Stomach (tissue), 9 donors: ENCODE measurements around the gene TMEM74B. TPM values are rescaled to one million over a fixed set of nuclear protein-coding genes. Genes with fewer than 3 reads are reported as not detected.
"Not testable (repeated sequence)": the region's sequence is repeated elsewhere in the genome, so short reads cannot be mapped to it uniquely, and the experiment has no call there.

Experiments
- DNase-seq, 2 donors: peaks; one replicate each; pipeline versions ENCODE4 v3.0.0 to v3.0.0-alpha.2; 2013 to 2019
- H3K27ac ChIP-seq, 5 donors: fragments of 200-600 bp in 4 of 5; sonication (generic) in 4 of 5; one replicate each; pipeline ENCODE4 v1.5.1; 2013 to 2019; ENCODE audit warnings: mild to moderate bottlenecking in 1 of 5, moderate library complexity in 1 of 5
- H3K27me3 ChIP-seq, 3 donors: fragments of 200-600 bp; sonication (generic); one replicate each; pipeline ENCODE4 v1.5.1; 2017 to 2019; ENCODE audit warnings: mixed run types in 1 of 3
- H3K36me3 ChIP-seq, 4 donors: fragments of 200-600 bp; sonication (generic); 1 replicate in 3 of 4; 2 replicates in 1 of 4; pipeline ENCODE4 v1.5.1; 2016 to 2019
- H3K4me1 ChIP-seq, 4 donors: fragments of 200-600 bp; sonication (generic); one replicate each; pipeline ENCODE4 v1.5.1; 2016 to 2019
- H3K4me3 ChIP-seq, 4 donors: fragments of 200-600 bp; sonication (generic) in 3 of 4; one replicate each; pipeline ENCODE4 v1.5.1; 2016 to 2019; ENCODE audit warnings: mild to moderate bottlenecking in 1 of 4
- H3K9me3 ChIP-seq, 4 donors: fragments of 200-600 bp; sonication (generic); one replicate each; pipeline ENCODE4 v1.5.1; 2016 to 2019
- CTCF ChIP-seq, 7 experiments: fragments of 450-650 bp in 4 of 7; fragments of 200-600 bp in 3 of 7; sonication (generic) in 3 of 7; IDR thresholded peaks; one replicate each; pipeline ENCODE4 v1.5.1; 2016 to 2019; ENCODE audit warnings: antibody characterized with exemption in 7 of 7, control low read depth in 2 of 7, mild to moderate bottlenecking in 1 of 7
- EP300 ChIP-seq: sonication (generic); formaldehyde crosslinking; IDR thresholded peaks from one replicate; pipeline ENCODE4 v1.6.1; 2017; ENCODE audit warnings: antibody characterized with exemption
- POLR2A ChIP-seq, 4 donors: fragments of 450-650 bp; IDR thresholded peaks; one replicate each; pipeline ENCODE4 v1.6.1; 2016; ENCODE audit warnings: antibody characterized with exemption in 4 of 4, control low read depth in 2 of 4, mild to moderate bottlenecking in 1 of 4, moderate library complexity in 1 of 4
- POLR2AphosphoS5 ChIP-seq, 3 donors: sonication (generic); formaldehyde crosslinking; IDR thresholded peaks; one replicate each; pipeline ENCODE4 v1.6.1; 2016; ENCODE audit warnings: antibody characterized with exemption in 3 of 3
- WGBS, 5 donors: extraction: QIAGEN DNeasy Blood & Tissue Kit in 3 of 5; methylation state at CpG; one replicate each; pipeline versions ENCODE4 v1.1.5 to v1.1.7; 2013 to 2018; 5-methylcytosine and 5-hydroxymethylcytosine counted together
- intact Hi-C: fragments of 100-400 bp; cut with DNase I; formaldehyde crosslinking; loops from one replicate; pipeline ENCODE4 v1.15.1; 2023; ENCODE audit warnings: low total_unique reads
- polyA plus RNA-seq, 3 donors: library from polyadenylated mRNA; stranded (reverse); fragments of 200-250 nt; gene quantifications; one replicate each; pipeline ENCODE4 v1.2.3, GENCODE V29; 2013
- total RNA-seq, 5 donors: library from RNA; depleted of rRNA; stranded (reverse); fragments of >200 nt; gene quantifications; one replicate each; pipeline versions ENCODE4 v1.1.0 to v1.2.3, GENCODE V29; 2014 to 2016
- donor health status: healthy with polysubstance abuse.
- donor health status: Bipolar disorder and iron deficiency.
- donor health status: healthy.

TMEM74B gene
- total and polyA plus RNA-seq, 8 donors, result 0.45 to 72.9 (median 2.2) TPM; not detected in 2

- H3K4me1 ChIP-seq, result peaks cover 12 to 23% (median 21%) of the 10 kb centered on the region in 4 donors
- peak; percentile 84 to 86 for DNase-seq
- peak within 1 kb of the TSS; percentile 70 to 74 (median 72) for H3K4me3 ChIP-seq
- no peak for TF ChIP-seq POLR2A (IDR thresholded peaks at IDR 0.05)
- TF ChIP-seq POLR2AphosphoS5 (IDR thresholded peaks at IDR 0.05), result peak in 1 of 3 donors; percentile 23
- H3K27ac ChIP-seq, result peak within 1 kb of the TSS; percentile 44 to 74 (median 54)
- H3K9me3 ChIP-seq, result no peaks in the 10 kb centered on the region
- 0 to 7% (median 2%) methylated on average over 18 to 85 of the region's 88 CpGs for WGBS, 5 donors
- peaks cover 0 to 51% (median 15%) of the 10 kb centered on the region in 3 donors for H3K27me3 ChIP-seq
- no peaks in the 10 kb centered on the region for H3K36me3 ChIP-seq
- intact Hi-C loops, result no loop called here
These were observed 41.2 kb upstream of the TMEM74B start, which contains the start of gene RAD21L1 for GRCh38 chr20:1225783-1226654. TSS of gene RAD21L1 (plus strand) at chr20:1226044. CDS start at chr20:1228454, 2,410 bp downstream.

- intact Hi-C loops, result no loop called here
- DNase-seq, result no peak
- peaks cover 0 to 47% (median 15%) of the 10 kb centered on the region in 3 donors for H3K27me3 ChIP-seq
- peak overlapping the region; percentile 42 to 74 (median 72) for H3K4me3 ChIP-seq
- no peaks in the 10 kb centered on the region for H3K36me3 ChIP-seq
- TF ChIP-seq POLR2A (IDR thresholded peaks at IDR 0.05), result no peak
- TF ChIP-seq CTCF (IDR thresholded peaks at IDR 0.05), result no peak
- no peak for TF ChIP-seq EP300
- TF ChIP-seq POLR2AphosphoS5 (IDR thresholded peaks at IDR 0.05), result no peak
- peaks cover 12 to 23% (median 21%) of the 10 kb centered on the region in 4 donors for H3K4me1 ChIP-seq
- H3K27ac ChIP-seq, result peak overlapping the region in 2 of 5 donors; percentile 44 to 47
- no peaks in the 10 kb centered on the region for H3K9me3 ChIP-seq
- WGBS, 5 donors, result 2 to 7% (median 4%) methylated on average over 18 to 30 of the region's 30 CpGs
These were observed 40.5 kb upstream of the TMEM74B start for GRCh38 chr20:1225263-1225782.

GRCh38 chr20:1224205-1224890 is 39.6 kb upstream of the TMEM74B start:
- peaks cover 0 to 37% (median 15%) of the 10 kb centered on the region in 3 donors for H3K27me3 ChIP-seq
- no peak overlapping the region for H3K27ac ChIP-seq
- H3K4me1 ChIP-seq, result peaks cover 12 to 23% (median 21%) of the 10 kb centered on the region in 4 donors
- no peak overlapping the region for H3K4me3 ChIP-seq
- H3K36me3 ChIP-seq, result no peaks in the 10 kb centered on the region
- intact Hi-C loops, result no loop called here
- H3K9me3 ChIP-seq, result no peaks in the 10 kb centered on the region
- 82 to 86% (median 83%) methylated on average over 19 to 20 of the region's 20 CpGs for WGBS, 5 donors
- TF ChIP-seq POLR2AphosphoS5 (IDR thresholded peaks at IDR 0.05), result no peak
- TF ChIP-seq POLR2A (IDR thresholded peaks at IDR 0.05), result no peak
- no peak for TF ChIP-seq EP300
- no peak for TF ChIP-seq CTCF (IDR thresholded peaks at IDR 0.05)
- no peak for DNase-seq

GRCh38 chr20:1222750-1223149 is 38.0 kb upstream of the TMEM74B start:
- H3K9me3 ChIP-seq, H3K36me3 ChIP-seq, DNase-seq, H3K4me3 ChIP-seq, H3K27ac ChIP-seq, intact Hi-C loops: not testable (repeated sequence)
- 77 to 97% (median 89%) methylated on average over 3 to 4 of the region's 4 CpGs for WGBS, 5 donors
- H3K4me1 ChIP-seq, result peaks cover 12 to 23% (median 21%) of the 10 kb centered on the region in 4 donors
- H3K27me3 ChIP-seq, result peaks cover 0 to 24% (median 15%) of the 10 kb centered on the region in 3 donors

GRCh38 chr20:1216527-1217427 is 32.0 kb upstream of the TMEM74B start:
- Histone ChIP-seq H3K27me3 (peaks cover 0 to 31% (median 0%) of the 10 kb centered on the region in 3 donors), H3K4me1 (peaks cover 0 to 10% (median 4%) of the 10 kb centered on the region in 4 donors)
- DNase-seq, H3K36me3 ChIP-seq, H3K9me3 ChIP-seq, H3K27ac ChIP-seq, H3K4me3 ChIP-seq: not testable (repeated sequence)
- intact Hi-C loops, result loop anchor here (10.0 kb wide), 1 partner anchor 402 kb away; no protein-coding TSS in a partner anchor
- WGBS, 5 donors, result 50 to 64% (median 53%) methylated on average over 17 to 19 of the region's 19 CpGs
